ENCODE results near the gene HIPK4.
"Not testable (repeated sequence)": the region's sequence is repeated elsewhere in the genome, so short reads cannot be mapped to it uniquely, and the experiment has no call there.

HIPK4 gene

GRCh38 chr19:40416918-40417642 is 27.1 kb upstream of the HIPK4 start:
- DNase-seq (ENCODE audit: low spot score) = no peak

- no peak for DNase-seq (ENCODE audit: low spot score)
These were observed 25.8 kb upstream of the HIPK4 start for GRCh38 chr19:40415768-40416167.

GRCh38 chr19:40414542-40415535 is 24.9 kb upstream of the HIPK4 start:
- DNase-seq (ENCODE audit: low spot score) = no peak

GRCh38 chr19:40413291-40413845 is 23.4 kb upstream of the HIPK4 start, which contains the start of gene PRX:
TSS of gene PRX (minus strand) at chr19:40413378. CDS start at chr19:40407932, 5,446 bp downstream.
- DNase-seq (ENCODE audit: low spot score) = no peak

- DNase-seq (ENCODE audit: low spot score) = no peak
These were observed 22.9 kb upstream of the HIPK4 start for GRCh38 chr19:40412866-40413265.

GRCh38 chr19:40411958-40412499 is 22.0 kb upstream of the HIPK4 start:
- DNase-seq (ENCODE audit: low spot score) = no peak

GRCh38 chr19:40411125-40411842 is 21.3 kb upstream of the HIPK4 start:
- DNase-seq (ENCODE audit: low spot score) = no peak

- no peak for DNase-seq (ENCODE audit: low spot score)
These were observed 20.0 kb upstream of the HIPK4 start for GRCh38 chr19:40410030-40410389.

GRCh38 chr19:40408598-40408925 is 18.6 kb upstream of the HIPK4 start:
- DNase-seq (ENCODE audit: low spot score) = not testable (repeated sequence)

- no peak for DNase-seq (ENCODE audit: low spot score)
These were observed 18.0 kb upstream of the HIPK4 start for GRCh38 chr19:40407714-40408597.

- peak; percentile 81 for DNase-seq (ENCODE audit: low spot score)
These were observed 13.4 kb upstream of the HIPK4 start for GRCh38 chr19:40403262-40403984.

- DNase-seq (ENCODE audit: low spot score) = no peak
These were observed 10.6 kb upstream of the HIPK4 start for GRCh38 chr19:40400559-40400958.

GRCh38 chr19:40398417-40399131 is 8.6 kb upstream of the HIPK4 start:
- peak; percentile 68 for DNase-seq (ENCODE audit: low spot score)

- DNase-seq (ENCODE audit: low spot score) = no peak
These were observed 7.6 kb upstream of the HIPK4 start for GRCh38 chr19:40397568-40397906.

- DNase-seq (ENCODE audit: low spot score) = no peak
These were observed 7.0 kb upstream of the HIPK4 start for GRCh38 chr19:40396886-40397567.

- DNase-seq (ENCODE audit: low spot score) = no peak
These were observed 6.0 kb upstream of the HIPK4 start for GRCh38 chr19:40395956-40396355.

- no peak for DNase-seq (ENCODE audit: low spot score)
These were observed 4.8 kb upstream of the HIPK4 start for GRCh38 chr19:40394816-40395210.

GRCh38 chr19:40393894-40394815 is 4.2 kb upstream of the HIPK4 start:
- DNase-seq (ENCODE audit: low spot score) = no peak

Measured in CD4-positive, alpha-beta T cell treated with Interleukin-2 at 100 ng/mL for 4 hours (primary cell).